ENCODE data around the gene IQGAP1. TPM values are rescaled to one million over a fixed set of nuclear protein-coding genes. Genes with fewer than 3 reads are reported as not detected.

IQGAP1 gene
- polyA plus RNA-seq, 3 donors: 43.6 to 75.2 (median 54.3) TPM

- 36 to 80% (median 37%) methylated on average over 2 of the region's 2 CpGs for WGBS, 3 donors
- no peak overlapping the region for H3K27ac ChIP-seq (ENCODE audit: low read depth, low read length)
Measured at GRCh38 chr15:90362936-90363212, 25.2 kb upstream of the IQGAP1 start.

- H3K27ac ChIP-seq (ENCODE audit: low read depth, low read length): no peak overlapping the region
- WGBS, 3 donors: 80 to 87% (median 83%) methylated on average over 4 of the region's 4 CpGs
Measured at GRCh38 chr15:90364251-90364650, 23.8 kb upstream of the IQGAP1 start.

- no peak overlapping the region for H3K27ac ChIP-seq (ENCODE audit: low read depth, low read length)
- WGBS, 3 donors: 90 to 94% (median 91%) methylated on average over 15 of the region's 15 CpGs
Measured at GRCh38 chr15:90365414-90366055, 22.5 kb upstream of the IQGAP1 start.

GRCh38 chr15:90367576-90367975 is 20.5 kb upstream of the IQGAP1 start:
- H3K27ac ChIP-seq (ENCODE audit: low read depth, low read length): no peak overlapping the region
- 26 to 49% (median 29%) methylated on average over 3 of the region's 3 CpGs for WGBS, 3 donors

- 94 to 96% (median 96%) methylated on average over 7 of the region's 7 CpGs for WGBS, 3 donors
- no peak overlapping the region for H3K27ac ChIP-seq (ENCODE audit: low read depth, low read length)
Measured at GRCh38 chr15:90375071-90375470, 13.0 kb upstream of the IQGAP1 start.

- H3K27ac ChIP-seq (ENCODE audit: low read depth, low read length): no peak overlapping the region
- WGBS, 3 donors: 39 to 69% (median 50%) methylated on average over 6 of the region's 6 CpGs
Measured at GRCh38 chr15:90376789-90377188, 11.3 kb upstream of the IQGAP1 start.

- H3K27ac ChIP-seq (ENCODE audit: low read depth, low read length): no peak overlapping the region
- WGBS, 3 donors: 81 to 95% (median 95%) methylated on average over 3 of the region's 3 CpGs
Measured at GRCh38 chr15:90379263-90379662, 8.8 kb upstream of the IQGAP1 start.

GRCh38 chr15:90381515-90381914 is 6.5 kb upstream of the IQGAP1 start:
- H3K27ac ChIP-seq (ENCODE audit: low read depth, low read length): no peak overlapping the region

- H3K27ac ChIP-seq (ENCODE audit: low read depth, low read length): no peak overlapping the region
Measured at GRCh38 chr15:90382320-90382719, 5.7 kb upstream of the IQGAP1 start.

GRCh38 chr15:90386221-90386620 is 1.8 kb upstream of the IQGAP1 start:
- 60 to 74% (median 64%) methylated on average over 2 of the region's 2 CpGs for WGBS, 3 donors
- no peak overlapping the region for H3K27ac ChIP-seq (ENCODE audit: low read depth, low read length)

- H3K27ac ChIP-seq (ENCODE audit: low read depth, low read length): peak overlapping the region; percentile 88
- 2% methylated on average over 42 to 52 of the region's 52 CpGs for WGBS, 3 donors
Measured at GRCh38 chr15:90388462-90389380, 679 bp downstream of the IQGAP1 start.

GRCh38 chr15:90389513-90389912 is 1.5 kb downstream of the IQGAP1 start:
- no peak overlapping the region for H3K27ac ChIP-seq (ENCODE audit: low read depth, low read length)
- WGBS, 3 donors: 37 to 70% (median 52%) methylated on average over 6 of the region's 6 CpGs

GRCh38 chr15:90393040-90393439 is 5.0 kb downstream of the IQGAP1 start:
- 79 to 100% (median 84%) methylated on average over 1 of the region's 1 CpG for WGBS, 3 donors
- no peak overlapping the region for H3K27ac ChIP-seq (ENCODE audit: low read depth, low read length)

- H3K27ac ChIP-seq (ENCODE audit: low read depth, low read length): no peak overlapping the region
- WGBS, 3 donors: 96 to 100% (median 100%) methylated on average over 1 of the region's 1 CpG
Measured at GRCh38 chr15:90394074-90394473, 6.0 kb downstream of the IQGAP1 start.

GRCh38 chr15:90394748-90395442 is 6.9 kb downstream of the IQGAP1 start:
- H3K27ac ChIP-seq (ENCODE audit: low read depth, low read length): no peak overlapping the region
- WGBS, 3 donors: 91 to 96% (median 95%) methylated on average over 12 of the region's 12 CpGs

- no peak overlapping the region for H3K27ac ChIP-seq (ENCODE audit: low read depth, low read length)
- whole genome bisulfite sequencing, 3 donors: 84 to 87% (median 84%) methylated on average over 4 of the region's 4 CpGs
Measured at GRCh38 chr15:90396321-90396720, 8.3 kb downstream of the IQGAP1 start.

- 53 to 62% (median 57%) methylated on average over 7 of the region's 7 CpGs for WGBS, 3 donors
- H3K27ac ChIP-seq (ENCODE audit: low read depth, low read length): peak overlapping the region; percentile 99
Measured at GRCh38 chr15:90400005-90400758, 12.1 kb downstream of the IQGAP1 start.

GRCh38 chr15:90400759-90401314 is 12.8 kb downstream of the IQGAP1 start:
- H3K27ac ChIP-seq (ENCODE audit: low read depth, low read length): peak overlapping the region; percentile 99
- WGBS, 3 donors: 7 to 10% (median 8%) methylated on average over 7 of the region's 7 CpGs

Data from adipose tissue (tissue), 3 donors.